ENCODE measurements around the gene LYPLA2.

The LYPLA2 gene

DNA sequence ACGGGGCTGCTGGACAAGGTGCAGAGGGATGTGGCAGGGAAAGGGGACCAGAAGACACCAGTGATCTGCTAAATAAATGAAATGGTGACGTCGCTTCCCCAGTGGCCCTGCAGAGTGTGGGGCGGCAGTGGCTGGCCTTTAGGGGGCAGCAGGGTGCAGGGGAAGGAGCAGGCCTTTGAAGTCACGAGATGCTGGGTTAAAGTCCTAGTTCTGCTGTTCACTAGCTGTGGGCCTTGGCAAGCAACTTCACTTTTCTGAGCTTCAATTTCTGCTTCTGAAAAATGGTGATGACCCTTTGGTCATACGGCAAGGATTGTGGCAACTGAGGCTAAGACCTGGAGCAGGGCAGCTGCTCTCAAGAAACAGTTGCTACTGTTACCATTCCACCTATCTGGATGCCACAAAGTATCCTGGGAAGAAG lies 18.8 kb downstream of the LYPLA2 start:
- peak; percentile 94 for TF ChIP-seq CTCF (IDR thresholded peaks at IDR 0.05; ENCODE audit: insufficient read depth, low read depth, low read length, missing control alignments)
- no peak overlapping the region for H3K4me3 ChIP-seq (ENCODE audit: low read depth, low read length)
- DNase-seq (ENCODE audit: low read depth) = peak; percentile 90

GRCh38 chr1:23810818-23811540 lies 20.0 kb downstream of the LYPLA2 start:
- H3K4me3 ChIP-seq (ENCODE audit: low read depth, low read length) = no peak overlapping the region
- TF ChIP-seq CTCF (IDR thresholded peaks at IDR 0.05; ENCODE audit: insufficient read depth, low read depth, low read length, missing control alignments) = peak; percentile 93
- DNase-seq (ENCODE audit: low read depth) = peak; percentile 86

GRCh38 chr1:23814016-23814415 lies 23.1 kb downstream of the LYPLA2 start:
- no peak overlapping the region for H3K4me3 ChIP-seq (ENCODE audit: low read depth, low read length)
- no peak for DNase-seq (ENCODE audit: low read depth)
- no peak for TF ChIP-seq CTCF (IDR thresholded peaks at IDR 0.05; ENCODE audit: insufficient read depth, low read depth, low read length, missing control alignments)

GRCh38 chr1:23816361-23816760 lies 25.4 kb downstream of the LYPLA2 start:
- no peak for TF ChIP-seq CTCF (IDR thresholded peaks at IDR 0.05; ENCODE audit: insufficient read depth, low read depth, low read length, missing control alignments)
- no peak for DNase-seq (ENCODE audit: low read depth)
- no peak overlapping the region for H3K4me3 ChIP-seq (ENCODE audit: low read depth, low read length)

- no peak for DNase-seq (ENCODE audit: low read depth)
- no peak for TF ChIP-seq CTCF (IDR thresholded peaks at IDR 0.05; ENCODE audit: insufficient read depth, low read depth, low read length, missing control alignments)
- no peak overlapping the region for H3K4me3 ChIP-seq (ENCODE audit: low read depth, low read length)
Observed at GRCh38 chr1:23816906-23817305, 26.0 kb downstream of the LYPLA2 start.

GRCh38 chr1:23817633-23818032 lies 26.7 kb downstream of the LYPLA2 start:
- no peak for DNase-seq (ENCODE audit: low read depth)
- no peak for TF ChIP-seq CTCF (IDR thresholded peaks at IDR 0.05; ENCODE audit: insufficient read depth, low read depth, low read length, missing control alignments)
- no peak overlapping the region for H3K4me3 ChIP-seq (ENCODE audit: low read depth, low read length)

DNA sequence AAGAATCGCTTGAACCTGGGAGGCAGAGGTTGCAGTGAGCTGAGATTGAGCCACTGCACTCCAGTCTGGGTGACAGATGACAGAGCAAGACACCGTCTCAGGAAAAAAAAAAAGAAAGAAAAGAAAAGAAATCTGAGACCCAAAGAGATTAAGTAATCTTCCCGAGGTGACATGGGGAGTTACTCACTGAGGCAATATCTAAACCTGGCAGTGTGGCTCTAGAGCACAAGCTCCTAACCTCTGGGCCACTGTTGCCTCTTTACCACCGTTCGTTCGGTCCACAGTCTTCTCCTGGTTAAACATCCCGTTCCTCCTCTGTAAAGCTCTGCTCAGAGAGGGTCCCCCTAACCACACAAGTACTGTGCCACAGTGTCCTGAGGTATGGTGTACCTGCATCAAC lies 32.8 kb downstream of the LYPLA2 start:
- peak overlapping the region; percentile 96; the same call in 1 of the 2 replicates for H3K4me3 ChIP-seq (ENCODE audit: low read depth, low read length)
- no peak for TF ChIP-seq CTCF (IDR thresholded peaks at IDR 0.05; ENCODE audit: insufficient read depth, low read depth, low read length, missing control alignments)
- no peak for DNase-seq (ENCODE audit: low read depth)

Measured in GM12865 (cell line).